Right lobe of liver (tissue), 6 donors: Measurements from ENCODE around the gene FAM163B. TPM values are rescaled to one million over a fixed set of nuclear protein-coding genes. Genes with fewer than 3 reads are reported as not detected.

Source experiments
- ATAC-seq, 4 donors: fragments of 200-7000 bp; cut with Tn5 transposase; one replicate each; pipeline ENCODE4 v1.9.1; 2020; ENCODE audit warnings: mild to moderate bottlenecking in 4 of 4, moderate library complexity in 4 of 4
- DNase-seq, 3 donors: peaks; one replicate each; pipeline ENCODE4 v3.0.0-alpha.2; 2020
- H3K27ac ChIP-seq, 3 donors: fragments of 200-600 bp; one replicate each; pipeline ENCODE4 v1.8.0; 2022
- H3K27me3 ChIP-seq, 2 donors: fragments of 200-600 bp; one replicate each; pipeline ENCODE4 v1.8.0; 2022
- H3K36me3 ChIP-seq, 4 donors: fragments of 200-600 bp; sonication (generic) in 1 of 4; one replicate each; pipeline versions ENCODE4 v1.5.1 to v1.8.0; 2017 to 2022; ENCODE audit warnings: control low read depth in 1 of 4
- H3K4me1 ChIP-seq, 4 donors: fragments of 200-600 bp; sonication (generic) in 1 of 4; one replicate each; pipeline versions ENCODE4 v1.5.1 to v1.8.0; 2017 to 2022; ENCODE audit warnings: control low read depth in 1 of 4
- H3K4me3 ChIP-seq, 3 donors: fragments of 200-600 bp; one replicate each; pipeline ENCODE4 v1.8.0; 2022
- H3K9me3 ChIP-seq, 4 donors: fragments of 200-600 bp; sonication (generic) in 1 of 4; one replicate each; pipeline versions ENCODE4 v1.5.1 to v1.8.0; 2017 to 2022; ENCODE audit warnings: control low read depth in 1 of 4
- POLR2A ChIP-seq: fragments of 450-650 bp; IDR thresholded peaks from one replicate; pipeline ENCODE4 v1.6.1; 2017; ENCODE audit warnings: antibody characterized with exemption, mild to moderate bottlenecking
- WGBS: methylation state at CpG from one replicate; pipeline ENCODE4 v1.1.6; 2018; ENCODE audit warnings: low coverage, low lambda C conversion rate; ENCODE audit not compliant: insufficient coverage; ENCODE audit errors: missing lambda C conversion rate; 5-methylcytosine and 5-hydroxymethylcytosine counted together
- intact Hi-C, 2 donors: fragments of 100-400 bp; cut with DNase I; formaldehyde crosslinking; loops; one replicate each; pipeline versions ENCODE4 v1.11.2 to v1.14.1; 2022
- total RNA-seq, 6 experiments: library from RNA; depleted of rRNA in 2 of 6; stranded (reverse); fragments of >200 nt in 2 of 6; fragmentation: NEBNext Ultra II Directional in 3 of 6; extraction: Animal tissue kit (Norgen Biotek cat#: 25700) in 3 of 6; gene quantifications; one replicate each; pipeline versions ENCODE4 v1.1.0 to v1.2.4, GENCODE V29; 2016 to 2023
- TF ChIP-seq, protein P1 (sequence below), 4 donors: fragments of 200-600 bp in 3 of 4; fragments of 450-650 bp in 1 of 4; IDR thresholded peaks; one replicate each; pipeline versions ENCODE4 v1.5.1 to v1.8.0; 2016 to 2022; ENCODE audit warnings: antibody characterized with exemption in 4 of 4, mild to moderate bottlenecking in 2 of 4
- donor health status: DM: no; HTN: yes; CAD: no.
- donor health status: DM: no; HTN: no; CAD: no.
- donor health status: DM: no; HTN: no; CAD: no.
- donor health status: DM: no; HTN: yes; CAD: no.
- donor health status: DM: no; HTN: yes; CAD: no.

Gene FAM163B
- total RNA-seq, 6 experiments from 2014 or later = 1.6 to 5.8 (median 3.0) TPM

DNA sequence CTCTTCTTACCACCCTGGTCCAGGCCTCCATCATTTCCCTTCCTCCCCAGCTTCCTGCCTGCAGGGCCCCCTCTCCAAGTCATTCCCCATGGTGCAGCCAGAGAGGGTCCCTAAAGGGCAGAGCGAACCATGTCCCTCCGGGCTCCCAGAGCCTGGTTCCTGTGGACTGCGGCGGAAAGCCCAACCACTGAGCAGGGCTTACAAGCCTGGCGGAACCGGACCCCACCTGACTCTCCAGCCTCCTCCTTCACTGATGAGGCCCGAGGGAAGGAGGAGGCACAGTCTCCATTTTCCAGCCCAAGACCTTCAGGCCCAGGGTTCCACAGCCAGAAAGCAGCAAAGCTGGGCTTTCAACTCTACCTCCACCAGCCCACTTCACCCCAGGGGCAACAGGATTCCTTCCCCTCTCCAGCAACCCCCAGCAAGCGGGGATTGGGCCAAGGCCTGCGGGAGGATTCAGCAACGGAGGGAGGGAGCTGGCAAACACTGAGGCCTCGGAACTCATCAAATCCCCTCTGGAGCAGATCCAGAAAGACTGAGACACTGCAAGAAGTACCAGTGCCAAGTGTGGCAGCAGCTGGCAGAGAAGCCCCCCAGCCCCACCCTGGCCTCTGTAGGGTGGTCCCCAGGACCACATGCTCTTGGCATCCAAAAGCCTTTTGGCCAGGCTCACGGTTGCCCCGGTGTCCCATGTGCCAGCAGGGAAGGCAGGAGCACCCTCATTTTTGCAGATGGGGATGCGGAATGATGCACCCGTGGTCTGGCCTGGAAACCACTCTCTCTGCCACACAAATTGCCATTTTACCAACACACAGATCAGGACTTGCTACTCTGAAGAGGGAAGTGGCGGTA lies 3.1 kb downstream of the FAM163B start:
- WGBS = no CpG with 5 or more reads among the region's 16 CpGs
- TF ChIP-seq POLR2A = no peak
- TF ChIP-seq, protein P1, sequence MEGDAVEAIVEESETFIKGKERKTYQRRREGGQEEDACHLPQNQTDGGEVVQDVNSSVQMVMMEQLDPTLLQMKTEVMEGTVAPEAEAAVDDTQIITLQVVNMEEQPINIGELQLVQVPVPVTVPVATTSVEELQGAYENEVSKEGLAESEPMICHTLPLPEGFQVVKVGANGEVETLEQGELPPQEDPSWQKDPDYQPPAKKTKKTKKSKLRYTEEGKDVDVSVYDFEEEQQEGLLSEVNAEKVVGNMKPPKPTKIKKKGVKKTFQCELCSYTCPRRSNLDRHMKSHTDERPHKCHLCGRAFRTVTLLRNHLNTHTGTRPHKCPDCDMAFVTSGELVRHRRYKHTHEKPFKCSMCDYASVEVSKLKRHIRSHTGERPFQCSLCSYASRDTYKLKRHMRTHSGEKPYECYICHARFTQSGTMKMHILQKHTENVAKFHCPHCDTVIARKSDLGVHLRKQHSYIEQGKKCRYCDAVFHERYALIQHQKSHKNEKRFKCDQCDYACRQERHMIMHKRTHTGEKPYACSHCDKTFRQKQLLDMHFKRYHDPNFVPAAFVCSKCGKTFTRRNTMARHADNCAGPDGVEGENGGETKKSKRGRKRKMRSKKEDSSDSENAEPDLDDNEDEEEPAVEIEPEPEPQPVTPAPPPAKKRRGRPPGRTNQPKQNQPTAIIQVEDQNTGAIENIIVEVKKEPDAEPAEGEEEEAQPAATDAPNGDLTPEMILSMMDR (IDR thresholded peaks at IDR 0.05) = no peak
- no peak overlapping the region for H3K4me3 ChIP-seq
- DNase-seq = no peak
- no peak for ATAC-seq
- H3K4me1 ChIP-seq = no peaks in the 10 kb centered on the region
- H3K27me3 ChIP-seq = peaks cover 0 to 3% of the 10 kb centered on the region in 2 donors
- no peaks in the 10 kb centered on the region for H3K9me3 ChIP-seq
- no peaks in the 10 kb centered on the region for H3K36me3 ChIP-seq
- H3K27ac ChIP-seq = no peak overlapping the region
- intact Hi-C loops = no loop called here

DNA sequence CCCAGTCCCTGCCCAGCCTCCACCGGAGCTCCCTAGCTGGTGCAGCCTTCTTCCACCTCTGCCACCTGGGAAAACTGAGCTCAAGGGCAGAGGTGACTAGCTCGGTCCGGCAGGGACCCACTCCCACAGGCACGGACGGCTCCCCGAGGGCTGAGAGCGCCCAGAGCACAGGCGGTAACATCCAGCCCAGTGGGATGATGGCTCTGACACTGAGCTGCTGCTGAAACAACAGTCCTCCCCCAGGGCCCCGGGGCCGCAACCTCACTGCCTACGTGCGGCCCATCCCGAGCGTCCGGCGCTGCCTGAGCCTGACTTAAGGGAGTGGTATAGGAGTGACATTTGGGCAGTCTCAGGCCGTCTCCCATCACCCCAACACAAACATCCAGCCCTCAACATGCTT lies 3.7 kb downstream of the FAM163B start:
- no CpG with 5 or more reads among the region's 17 CpGs for WGBS
- no peak for DNase-seq
- H3K36me3 ChIP-seq = no peaks in the 10 kb centered on the region

DNA sequence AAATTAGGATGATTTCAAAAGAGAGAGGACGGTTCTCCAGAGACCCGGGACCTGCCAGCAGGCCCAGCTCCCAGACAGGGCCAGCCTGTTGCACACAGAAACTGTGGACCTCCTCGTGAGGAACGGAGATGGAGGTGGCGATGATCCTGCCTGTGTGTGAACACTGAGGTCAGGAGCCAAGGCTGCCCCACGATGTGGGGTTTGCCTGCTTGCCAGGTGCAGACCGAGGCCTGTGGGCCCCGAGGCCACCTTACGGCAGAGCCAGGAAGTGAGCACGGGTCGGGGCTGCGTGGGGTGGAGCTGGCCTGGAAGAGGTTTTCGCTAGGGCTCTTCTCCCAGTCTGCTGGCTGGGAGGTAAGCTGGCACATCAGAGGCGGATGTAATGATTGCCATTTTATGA lies 4.3 kb downstream of the FAM163B start:
- H3K27me3 ChIP-seq = peaks cover 0 to 3% of the 10 kb centered on the region in 2 donors
- TF ChIP-seq, protein P1 (IDR thresholded peaks at IDR 0.05) = no peak
- no peak for TF ChIP-seq POLR2A
- H3K9me3 ChIP-seq = no peaks in the 10 kb centered on the region
- H3K36me3 ChIP-seq = no peaks in the 10 kb centered on the region
- no peak overlapping the region for H3K27ac ChIP-seq
- WGBS = 48% methylated on average over 5 of the region's 14 CpGs
- no peak for ATAC-seq
- intact Hi-C loops = no loop called here
- no peak for DNase-seq
- H3K4me1 ChIP-seq = no peaks in the 10 kb centered on the region
- H3K4me3 ChIP-seq = no peak overlapping the region

More for the DNA sequence above, 3.7 kb downstream of the FAM163B start:
- Histone ChIP-seq H3K27ac (no peak overlapping the region), H3K27me3 (peaks cover 0 to 3% of the 10 kb centered on the region in 2 donors), H3K4me1 (no peaks in the 10 kb centered on the region), H3K9me3 (no peaks in the 10 kb centered on the region), H3K4me3 (no peak overlapping the region)
- no peak for ATAC-seq
- intact Hi-C loops = no loop called here
- no peak for TF ChIP-seq POLR2A
- TF ChIP-seq, protein P1 (IDR thresholded peaks at IDR 0.05) = no peak

DNA sequence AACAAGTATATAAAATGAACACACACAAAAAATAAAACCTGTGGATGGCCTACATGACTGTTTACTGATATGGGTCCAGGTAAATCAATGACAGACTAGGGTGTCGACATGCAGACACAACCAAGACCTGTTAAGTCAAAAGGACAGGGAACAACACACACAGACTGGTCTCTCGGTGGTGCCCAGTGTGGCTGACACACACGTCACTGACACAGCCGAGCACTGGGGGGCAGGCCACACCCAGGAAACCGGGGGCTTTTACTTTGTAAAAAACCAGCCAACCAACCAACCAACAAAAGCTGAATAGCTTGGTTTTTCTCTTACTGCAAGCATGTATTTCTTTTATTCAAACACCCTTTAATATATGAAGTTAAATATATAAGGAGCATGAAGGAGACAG lies 5.0 kb downstream of the FAM163B start:
- peak; percentile 47 to 75 (median 50) for ATAC-seq
- H3K27me3 ChIP-seq = peaks cover 0 to 3% of the 10 kb centered on the region in 2 donors
- H3K9me3 ChIP-seq = no peaks in the 10 kb centered on the region
- no peak for TF ChIP-seq POLR2A
- TF ChIP-seq, protein P1 (IDR thresholded peaks at IDR 0.05) = peak in 3 of 4 donors; percentile 10 to 23 (median 21)
- no peaks in the 10 kb centered on the region for H3K36me3 ChIP-seq
- no peak for DNase-seq
- 13% methylated on average over 5 of the region's 5 CpGs for WGBS
- H3K4me3 ChIP-seq = no peak overlapping the region
- no peak overlapping the region for H3K27ac ChIP-seq
- no peaks in the 10 kb centered on the region for H3K4me1 ChIP-seq
- intact Hi-C loops = no loop called here
